H9 (cell line): ENCODE results near the gene KCTD6. TPM values are rescaled to one million over a fixed set of nuclear protein-coding genes. Genes with fewer than 3 reads are reported as not detected.

ENCODE experiments used
- DNase-seq: peaks from one replicate; pipeline ENCODE4 v3.0.0-alpha.2; 2017
- H2AFZ ChIP-seq: one replicate; pipeline ENCODE4 v1.6.1; 2013; ENCODE audit warnings: mild to moderate bottlenecking, low read length, control low read depth, moderate library complexity
- H2AK5ac ChIP-seq: 2 replicates; pipeline ENCODE4 v1.6.1; 2013; ENCODE audit warnings: low read length, control low read depth, mixed read lengths; ENCODE audit not compliant: insufficient read length
- H2BK120ac ChIP-seq: one replicate; pipeline ENCODE4 v1.6.1; 2013; ENCODE audit warnings: low read depth, mild to moderate bottlenecking, low read length, control low read depth, inconsistent platforms; ENCODE audit not compliant: poor library complexity, severe bottlenecking
- H2BK12ac ChIP-seq: 2 replicates; pipeline ENCODE4 v1.6.1; 2013; ENCODE audit warnings: low read length, control low read depth, mixed read lengths, low read depth; ENCODE audit not compliant: insufficient read length
- H2BK15ac ChIP-seq: 2 replicates; pipeline ENCODE4 v1.6.1; 2013; ENCODE audit warnings: low read depth, low read length, control low read depth
- H2BK20ac ChIP-seq: one replicate; pipeline ENCODE4 v1.6.1; 2013; ENCODE audit warnings: low read depth, mild to moderate bottlenecking, low read length, control low read depth, inconsistent platforms; ENCODE audit not compliant: poor library complexity, severe bottlenecking
- H2BK5ac ChIP-seq: 2 replicates; pipeline ENCODE4 v1.6.1; 2013; ENCODE audit warnings: low read length, control low read depth, mixed read lengths; ENCODE audit not compliant: insufficient read length
- H3K14ac ChIP-seq: 2 replicates; pipeline ENCODE4 v1.6.1; 2013; ENCODE audit warnings: low read length, control low read depth; ENCODE audit not compliant: insufficient read depth
- H3K18ac ChIP-seq: 2 replicates; pipeline ENCODE4 v1.6.1; 2013; ENCODE audit warnings: low read depth, mild to moderate bottlenecking, mixed read lengths, low read length, control low read depth; ENCODE audit not compliant: insufficient read length
- H3K23ac ChIP-seq: 2 replicates; pipeline ENCODE4 v1.6.1; 2013; ENCODE audit warnings: low read length, control low read depth, mixed read lengths, low read depth; ENCODE audit not compliant: insufficient read length
- H3K23me2 ChIP-seq: 2 replicates; pipeline ENCODE4 v1.6.1; 2013; ENCODE audit warnings: low read depth, mild to moderate bottlenecking, mixed read lengths, low read length, control low read depth; ENCODE audit not compliant: insufficient read length, poor library complexity, severe bottlenecking
- H3K27ac ChIP-seq: 2 replicates; pipeline ENCODE4 v1.5.1; 2013; ENCODE audit warnings: low read length, control low read depth, mixed read lengths, low read depth; ENCODE audit not compliant: insufficient read length
- H3K27me3 ChIP-seq: 2 replicates; pipeline ENCODE4 v1.6.1; 2013; ENCODE audit warnings: low read length, control low read depth, inconsistent platforms; ENCODE audit not compliant: insufficient read depth
- H3K4ac ChIP-seq: 2 replicates; pipeline ENCODE4 v1.6.1; 2013; ENCODE audit warnings: low read depth, mild to moderate bottlenecking, control low read depth, inconsistent platforms, low read length, moderate library complexity
- H3K4me1 ChIP-seq: 2 replicates; pipeline ENCODE4 v1.6.1; 2013; ENCODE audit warnings: low read length, control low read depth, inconsistent platforms; ENCODE audit not compliant: insufficient read depth
- H3K4me2 ChIP-seq: 2 replicates; pipeline ENCODE4 v1.6.1; 2013; ENCODE audit warnings: low read length, control low read depth, mixed read lengths; ENCODE audit not compliant: insufficient read length, insufficient read depth
- H3K56ac ChIP-seq: 2 replicates; pipeline ENCODE4 v1.6.1; 2013; ENCODE audit warnings: low read depth, mild to moderate bottlenecking, mixed read lengths, low read length, control low read depth; ENCODE audit not compliant: insufficient read length
- H3K79me1 ChIP-seq: 2 replicates; pipeline ENCODE4 v1.6.1; 2013; ENCODE audit warnings: low read depth, mild to moderate bottlenecking, moderate library complexity, low read length, control low read depth, inconsistent platforms; ENCODE audit not compliant: insufficient read depth, poor library complexity, severe bottlenecking
- H3K79me2 ChIP-seq: 2 replicates; pipeline ENCODE4 v1.6.1; 2013; ENCODE audit warnings: low read length, control low read depth, inconsistent platforms; ENCODE audit not compliant: insufficient read depth
- H3K9ac ChIP-seq: 2 replicates; pipeline ENCODE4 v1.6.1; 2013; ENCODE audit warnings: low read length, control low read depth, mixed read lengths; ENCODE audit not compliant: insufficient read length; ENCODE audit errors: extremely low read depth
- H3K9me3 ChIP-seq: one replicate; pipeline ENCODE4 v1.6.1; 2013; ENCODE audit warnings: low read depth, low read length, inconsistent platforms; ENCODE audit not compliant: control insufficient read depth
- H3T11ph ChIP-seq: one replicate; pipeline ENCODE4 v1.6.1; 2013; ENCODE audit warnings: mild to moderate bottlenecking, low read length, control low read depth, inconsistent platforms
- H4K20me1 ChIP-seq: one replicate; pipeline ENCODE4 v1.6.1; 2013; ENCODE audit not compliant: control insufficient read depth, insufficient read length, insufficient read depth
- H4K5ac ChIP-seq: 2 replicates; pipeline ENCODE4 v1.6.1; 2013; ENCODE audit warnings: low read depth, mild to moderate bottlenecking, mixed read lengths, low read length, control low read depth; ENCODE audit not compliant: insufficient read length
- H4K8ac ChIP-seq: replicated peaks from 2 replicates; pipeline ENCODE4 v1.6.1; 2013; ENCODE audit warnings: low read length, control low read depth, mixed read lengths, low read depth; ENCODE audit not compliant: insufficient read length
- H4K91ac ChIP-seq: 2 replicates; pipeline ENCODE4 v1.6.1; 2013; ENCODE audit warnings: low read depth, mild to moderate bottlenecking, moderate library complexity, mixed read lengths, low read length, control low read depth; ENCODE audit not compliant: insufficient read length
- H3K27ac Mint-ChIP-seq, 3 experiments: 2 replicates in 2 of 3; 3 replicates in 1 of 3; pipeline ENCODE4 v1.8.0; 2020 to 2021; ENCODE audit warnings: mixed read lengths in 3 of 3, mild to moderate bottlenecking in 1 of 3, moderate library complexity in 1 of 3
- H3K27me3 Mint-ChIP-seq: 2 replicates; pipeline ENCODE4 v1.8.0; 2021; ENCODE audit warnings: low read depth, mild to moderate bottlenecking, moderate library complexity, mixed read lengths
- H3K36me3 Mint-ChIP-seq, 3 experiments: 2 replicates in 2 of 3; 3 replicates in 1 of 3; pipeline ENCODE4 v1.8.0; 2020 to 2021; ENCODE audit warnings: low read depth in 3 of 3, mixed read lengths in 3 of 3; ENCODE audit not compliant: insufficient read depth in 1 of 3
- H3K4me1 Mint-ChIP-seq, 2 experiments: 2 replicates each; pipeline ENCODE4 v1.8.0; 2020; ENCODE audit warnings: mixed read lengths in 2 of 2
- H3K4me3 Mint-ChIP-seq, 2 experiments: 2 replicates in 1 of 2; 3 replicates in 1 of 2; pipeline ENCODE4 v1.8.0; 2020 to 2021; ENCODE audit warnings: mild to moderate bottlenecking in 2 of 2, mixed read lengths in 2 of 2, moderate library complexity in 1 of 2
- H3K9me3 Mint-ChIP-seq, 2 experiments: 2 replicates in 1 of 2; 3 replicates in 1 of 2; pipeline ENCODE4 v1.8.0; 2020; ENCODE audit warnings: mild to moderate bottlenecking in 2 of 2, mixed read lengths in 2 of 2, moderate library complexity in 1 of 2
- WGBS: extraction: QIAGEN DNeasy Blood & Tissue Kit; methylation state at CpG from one replicate; pipeline ENCODE4 v1.1.7; 2013; ENCODE audit warnings: missing lambda C conversion rate, low lambda C conversion rate, mixed read lengths; ENCODE audit not compliant: insufficient read length; ENCODE audit errors: extremely low coverage; 5-methylcytosine and 5-hydroxymethylcytosine counted together
- total RNA-seq: library from RNA; stranded (reverse); gene quantifications from 2 replicates; pipeline ENCODE4 v1.2.1, GENCODE V29; 2021
- TF ChIP-seq, protein P1 (sequence below): fragments of 200-600 bp; sonication (generic); conservative IDR thresholded peaks from 3 replicates; pipeline ENCODE4 v1.8.0; 2021; ENCODE audit warnings: antibody characterized with exemption, mild to moderate bottlenecking

KCTD6 gene
- total RNA-seq, 1 experiment from 2014 or later = 14.2 TPM

DNA sequence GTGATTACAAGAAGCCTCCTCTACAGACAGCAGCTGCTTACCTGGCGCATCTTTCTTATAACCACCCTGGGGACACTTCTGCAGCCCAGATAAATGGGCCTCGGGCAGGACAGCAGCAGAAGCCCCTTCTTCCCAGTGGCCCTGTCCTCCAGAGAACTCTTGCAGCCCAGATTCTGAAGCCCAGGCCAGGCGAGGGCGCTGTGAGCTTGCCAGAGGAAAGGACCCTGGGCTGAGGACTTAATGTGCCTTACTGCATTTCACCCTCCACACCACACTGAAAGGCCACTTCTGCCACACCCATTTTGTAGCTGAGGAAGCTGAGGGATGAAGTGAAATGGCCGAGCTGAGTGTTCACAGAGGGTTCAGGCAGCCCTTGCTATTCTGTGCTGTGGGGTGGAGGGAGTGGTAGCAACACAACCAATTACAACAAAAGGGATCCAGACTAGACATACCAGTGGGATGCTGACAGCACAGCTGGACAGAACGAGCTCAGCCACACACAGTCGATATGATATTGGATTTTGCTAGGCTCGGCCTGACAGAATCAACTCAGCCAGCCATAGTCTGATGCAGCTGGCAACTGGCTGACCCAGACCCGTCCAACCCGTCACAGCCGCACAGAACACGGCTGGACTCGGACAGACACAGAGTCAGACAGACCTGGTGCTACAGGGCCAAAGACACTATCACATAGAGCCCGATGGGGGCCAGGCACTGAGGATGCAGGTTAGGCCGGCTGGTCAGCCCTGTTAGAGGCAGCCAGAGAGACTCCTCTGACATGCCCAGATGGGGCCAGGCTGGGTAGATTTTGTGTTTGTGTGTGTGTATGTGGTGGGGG lies 37.8 kb downstream of the KCTD6 start:
- no peak overlapping the region for H2BK5ac ChIP-seq
- H2BK20ac ChIP-seq = no peak overlapping the region
- H3K23me2 ChIP-seq = no peaks in the 10 kb centered on the region
- H3K36me3 Mint-ChIP-seq = peaks cover 0 to 4% (median 0%) of the 10 kb centered on the region in 3 experiments; a peak in 2 of 7 replicates
- no peak overlapping the region for H2BK12ac ChIP-seq
- H2BK120ac ChIP-seq = no peak overlapping the region
- TF ChIP-seq, protein P1, sequence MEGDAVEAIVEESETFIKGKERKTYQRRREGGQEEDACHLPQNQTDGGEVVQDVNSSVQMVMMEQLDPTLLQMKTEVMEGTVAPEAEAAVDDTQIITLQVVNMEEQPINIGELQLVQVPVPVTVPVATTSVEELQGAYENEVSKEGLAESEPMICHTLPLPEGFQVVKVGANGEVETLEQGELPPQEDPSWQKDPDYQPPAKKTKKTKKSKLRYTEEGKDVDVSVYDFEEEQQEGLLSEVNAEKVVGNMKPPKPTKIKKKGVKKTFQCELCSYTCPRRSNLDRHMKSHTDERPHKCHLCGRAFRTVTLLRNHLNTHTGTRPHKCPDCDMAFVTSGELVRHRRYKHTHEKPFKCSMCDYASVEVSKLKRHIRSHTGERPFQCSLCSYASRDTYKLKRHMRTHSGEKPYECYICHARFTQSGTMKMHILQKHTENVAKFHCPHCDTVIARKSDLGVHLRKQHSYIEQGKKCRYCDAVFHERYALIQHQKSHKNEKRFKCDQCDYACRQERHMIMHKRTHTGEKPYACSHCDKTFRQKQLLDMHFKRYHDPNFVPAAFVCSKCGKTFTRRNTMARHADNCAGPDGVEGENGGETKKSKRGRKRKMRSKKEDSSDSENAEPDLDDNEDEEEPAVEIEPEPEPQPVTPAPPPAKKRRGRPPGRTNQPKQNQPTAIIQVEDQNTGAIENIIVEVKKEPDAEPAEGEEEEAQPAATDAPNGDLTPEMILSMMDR = peak; percentile 79
- H2AFZ ChIP-seq = no peak overlapping the region
- peaks cover 19 to 31% of the 10 kb centered on the region in 2 experiments for H3K4me1 Mint-ChIP-seq
- H3K27me3 Mint-ChIP-seq = no peaks in the 10 kb centered on the region
- no CpG with 5 or more reads among the region's 15 CpGs for WGBS
- H3K27ac Mint-ChIP-seq = peak overlapping the region in 1 of 3 experiments; percentile 27; a peak in 1 of 7 replicates
- H4K5ac ChIP-seq = no peak overlapping the region
- no peak overlapping the region for H3K27ac ChIP-seq
- H3K9me3 Mint-ChIP-seq = peaks cover 2 to 4% of the 10 kb centered on the region in 2 experiments; a peak in 4 of 5 replicates
- H3K4me3 Mint-ChIP-seq = no peak overlapping the region
- no peak overlapping the region for H3K4ac ChIP-seq
- H3K4me2 ChIP-seq = no peak overlapping the region
- H3K9ac ChIP-seq = no peak overlapping the region
- no peaks in the 10 kb centered on the region for H3K27me3 ChIP-seq
- H4K91ac ChIP-seq = no peak overlapping the region
- no peak overlapping the region for H2AK5ac ChIP-seq
- H4K8ac ChIP-seq = no peak overlapping the region
- H3K23ac ChIP-seq = no peak overlapping the region
- H3K4me1 ChIP-seq = no peaks in the 10 kb centered on the region; the same call in 1 of the 2 replicates
- no peaks in the 10 kb centered on the region for H4K20me1 ChIP-seq
- no peak overlapping the region for H3K56ac ChIP-seq
- DNase-seq = peak; percentile 88
- H3K79me1 ChIP-seq = no peaks in the 10 kb centered on the region
- H2BK15ac ChIP-seq = no peak overlapping the region
- H3K18ac ChIP-seq = no peak overlapping the region
- H3K79me2 ChIP-seq = no peaks in the 10 kb centered on the region
- no peaks in the 10 kb centered on the region for H3K9me3 ChIP-seq
- H3T11ph ChIP-seq = no peak overlapping the region
- no peak overlapping the region for H3K14ac ChIP-seq
